Parathyroid adenoma (tissue), 2 donors: ENCODE data around the gene JAG2.

Experiments
- H2AFZ ChIP-seq: fragments of 300-600 bp; sonication (generic); one replicate; pipeline ENCODE4 v1.7.0; 2017; ENCODE audit warnings: antibody characterized with exemption, mild to moderate bottlenecking
- H3K27ac ChIP-seq: fragments of 300-600 bp; sonication (generic); one replicate; pipeline ENCODE4 v1.7.0; 2017
- H3K27me3 ChIP-seq: fragments of 300-600 bp; sonication (generic); one replicate; pipeline ENCODE4 v1.7.0; 2017; ENCODE audit warnings: low read length; ENCODE audit not compliant: control insufficient read depth, insufficient read depth
- H3K36me3 ChIP-seq: fragments of 300-600 bp; sonication (generic); one replicate; pipeline ENCODE4 v1.7.0; 2017; ENCODE audit warnings: low read length; ENCODE audit not compliant: control insufficient read depth, insufficient read depth
- H3K4me1 ChIP-seq: fragments of 300-600 bp; sonication (generic); one replicate; pipeline ENCODE4 v1.7.0; 2017; ENCODE audit warnings: control low read depth
- H3K4me2 ChIP-seq: fragments of 300-600 bp; sonication (generic); one replicate; pipeline ENCODE4 v1.7.0; 2017; ENCODE audit warnings: low read length
- H3K4me3 ChIP-seq: fragments of 300-600 bp; sonication (generic); one replicate; pipeline ENCODE4 v1.7.0; 2017; ENCODE audit warnings: low read depth, low read length
- H3K79me2 ChIP-seq: fragments of 300-600 bp; sonication (generic); one replicate; pipeline ENCODE4 v1.7.0; 2017; ENCODE audit warnings: control low read depth
- H3K9ac ChIP-seq: fragments of 300-600 bp; sonication (generic); one replicate; pipeline ENCODE4 v1.7.0; 2017; ENCODE audit warnings: mild to moderate bottlenecking
- H3K9me3 ChIP-seq: fragments of 300-600 bp; sonication (generic); one replicate; pipeline ENCODE4 v1.7.0; 2017; ENCODE audit warnings: low read length; ENCODE audit not compliant: control insufficient read depth
- CTCF ChIP-seq: fragments of 300-600 bp; sonication (generic); IDR thresholded peaks from one replicate; pipeline ENCODE4 v1.7.0; 2017; ENCODE audit warnings: antibody characterized with exemption, mild to moderate bottlenecking
- donor health status: primary hyperparathyroidism.

JAG2 gene

GRCh38 chr14:105091517-105092170 is 76.9 kb downstream of the JAG2 start:
- H3K9ac ChIP-seq = no peak overlapping the region
- H3K9me3 ChIP-seq = no peaks in the 10 kb centered on the region
- H3K4me2 ChIP-seq = peak overlapping the region; percentile 69
- H3K4me1 ChIP-seq = peaks cover 34% of the 10 kb centered on the region
- TF ChIP-seq CTCF = no peak
- H3K4me3 ChIP-seq = peak overlapping the region; percentile 7
- H2AFZ ChIP-seq = peak overlapping the region; percentile 74
- H3K79me2 ChIP-seq = no peaks in the 10 kb centered on the region
- peak overlapping the region; percentile 53 for H3K27ac ChIP-seq
- H3K36me3 ChIP-seq = no peaks in the 10 kb centered on the region
- H3K27me3 ChIP-seq = no peaks in the 10 kb centered on the region

- no peak for TF ChIP-seq CTCF
- no peak overlapping the region for H3K9ac ChIP-seq
- H3K36me3 ChIP-seq = no peaks in the 10 kb centered on the region
- H2AFZ ChIP-seq = peak overlapping the region; percentile 48
- H3K4me2 ChIP-seq = no peak overlapping the region
- H3K4me3 ChIP-seq = no peak overlapping the region
- H3K27me3 ChIP-seq = no peaks in the 10 kb centered on the region
- H3K4me1 ChIP-seq = peaks cover 34% of the 10 kb centered on the region
- no peaks in the 10 kb centered on the region for H3K79me2 ChIP-seq
- H3K9me3 ChIP-seq = no peaks in the 10 kb centered on the region
- H3K27ac ChIP-seq = peak overlapping the region; percentile 33
Observed at GRCh38 chr14:105091054-105091516, 77.5 kb downstream of the JAG2 start.
